Mesendoderm (in vitro differentiated cells): ENCODE measurements around the gene SLC49A3.
A peak's percentile ranks its signal among the peaks of the same experiment; 100 is the strongest.

ENCODE experiments used
- DNase-seq: peaks from one replicate; pipeline ENCODE4 v3.0.0; 2013
- H2AK5ac ChIP-seq: 2 replicates; pipeline ENCODE4 v1.6.1; 2013; ENCODE audit warnings: low read length, inconsistent platforms
- H2BK120ac ChIP-seq: 2 replicates; pipeline ENCODE4 v1.6.1; 2013; ENCODE audit warnings: low read depth, mild to moderate bottlenecking, low read length, moderate library complexity, mixed read lengths
- H2BK15ac ChIP-seq: replicated peaks from 2 replicates; pipeline ENCODE4 v1.6.1; 2013; ENCODE audit warnings: low read depth, mild to moderate bottlenecking, moderate library complexity
- H2BK5ac ChIP-seq: 2 replicates; pipeline ENCODE4 v1.6.1; 2013; ENCODE audit warnings: low read length, inconsistent platforms
- H3K18ac ChIP-seq: 2 replicates; pipeline ENCODE4 v1.6.1; 2013; ENCODE audit warnings: mild to moderate bottlenecking, low read length, mixed read lengths
- H3K23ac ChIP-seq: one replicate; pipeline ENCODE4 v1.6.1; 2013; ENCODE audit warnings: low read length
- H3K27ac ChIP-seq: 2 replicates; pipeline ENCODE4 v1.5.1; 2013; ENCODE audit warnings: low read depth, mild to moderate bottlenecking, inconsistent platforms, low read length, moderate library complexity
- H3K27me3 ChIP-seq: 2 replicates; pipeline ENCODE4 v1.6.1; 2013; ENCODE audit warnings: low read length, control low read depth, mild to moderate bottlenecking, inconsistent platforms; ENCODE audit not compliant: insufficient read depth, poor library complexity
- H3K36me3 ChIP-seq: 2 replicates; pipeline ENCODE4 v1.6.1; 2013; ENCODE audit warnings: low read length, inconsistent platforms; ENCODE audit not compliant: control insufficient read depth, insufficient read depth
- H3K4ac ChIP-seq: one replicate; pipeline ENCODE4 v1.6.1; 2013; ENCODE audit warnings: low read depth, mild to moderate bottlenecking, low read length, moderate library complexity
- H3K4me1 ChIP-seq: 2 replicates; pipeline ENCODE4 v1.6.1; 2013; ENCODE audit warnings: low read depth, low read length, inconsistent platforms; ENCODE audit not compliant: control insufficient read depth
- H3K4me2 ChIP-seq: 2 replicates; pipeline ENCODE4 v1.6.1; 2013; ENCODE audit warnings: low read length
- H3K4me3 ChIP-seq: 2 replicates; pipeline ENCODE4 v1.5.1; 2013; ENCODE audit warnings: mild to moderate bottlenecking, low read length
- H3K56ac ChIP-seq: one replicate; pipeline ENCODE4 v1.6.1; 2013; ENCODE audit warnings: low read length
- H3K79me1 ChIP-seq: 2 replicates; pipeline ENCODE4 v1.6.1; 2013; ENCODE audit warnings: low read length, inconsistent platforms
- H3K79me2 ChIP-seq: 2 replicates; pipeline ENCODE4 v1.6.1; 2013; ENCODE audit warnings: mild to moderate bottlenecking, low read length; ENCODE audit not compliant: control insufficient read depth, insufficient read depth
- H3K9ac ChIP-seq: 2 replicates; pipeline ENCODE4 v1.6.1; 2013; ENCODE audit warnings: low read length, inconsistent platforms
- H4K5ac ChIP-seq: one replicate; pipeline ENCODE4 v1.6.1; 2013; ENCODE audit warnings: low read length
- H4K8ac ChIP-seq: one replicate; pipeline ENCODE4 v1.6.1; 2013; ENCODE audit warnings: low read depth, mild to moderate bottlenecking, control low read depth, low read length, moderate library complexity
- WGBS: extraction: QIAGEN DNeasy Blood & Tissue Kit; methylation state at CpG from one replicate; pipeline ENCODE4 v1.1.7; 2013; ENCODE audit warnings: low lambda C conversion rate, missing lambda C conversion rate; ENCODE audit not compliant: insufficient coverage; ENCODE audit errors: extremely low coverage; 5-methylcytosine and 5-hydroxymethylcytosine counted together

Gene SLC49A3

GRCh38 chr4:685679-686412 lies 3.1 kb downstream of the SLC49A3 start:
- Histone ChIP-seq H3K4me2 (no peak overlapping the region), H3K23ac (no peak overlapping the region), H3K56ac (no peak overlapping the region), H4K5ac (no peak overlapping the region), H3K18ac (no peak overlapping the region), H3K9ac (no peak overlapping the region), H3K4ac (no peak overlapping the region), H2BK15ac (no peak overlapping the region), H4K8ac (no peak overlapping the region), H3K4me3 (no peak overlapping the region), H3K36me3 (no peaks in the 10 kb centered on the region), H3K4me1 (peaks cover 3% of the 10 kb centered on the region), H3K79me2 (no peaks in the 10 kb centered on the region), H3K27me3 (no peaks in the 10 kb centered on the region), H2BK5ac (no peak overlapping the region), H3K27ac (no peak overlapping the region), H3K79me1 (no peaks in the 10 kb centered on the region), H2BK120ac (no peak overlapping the region), H2AK5ac (no peak overlapping the region)
- no peak for DNase-seq
- WGBS: no CpG with 5 or more reads among the region's 37 CpGs

DNA sequence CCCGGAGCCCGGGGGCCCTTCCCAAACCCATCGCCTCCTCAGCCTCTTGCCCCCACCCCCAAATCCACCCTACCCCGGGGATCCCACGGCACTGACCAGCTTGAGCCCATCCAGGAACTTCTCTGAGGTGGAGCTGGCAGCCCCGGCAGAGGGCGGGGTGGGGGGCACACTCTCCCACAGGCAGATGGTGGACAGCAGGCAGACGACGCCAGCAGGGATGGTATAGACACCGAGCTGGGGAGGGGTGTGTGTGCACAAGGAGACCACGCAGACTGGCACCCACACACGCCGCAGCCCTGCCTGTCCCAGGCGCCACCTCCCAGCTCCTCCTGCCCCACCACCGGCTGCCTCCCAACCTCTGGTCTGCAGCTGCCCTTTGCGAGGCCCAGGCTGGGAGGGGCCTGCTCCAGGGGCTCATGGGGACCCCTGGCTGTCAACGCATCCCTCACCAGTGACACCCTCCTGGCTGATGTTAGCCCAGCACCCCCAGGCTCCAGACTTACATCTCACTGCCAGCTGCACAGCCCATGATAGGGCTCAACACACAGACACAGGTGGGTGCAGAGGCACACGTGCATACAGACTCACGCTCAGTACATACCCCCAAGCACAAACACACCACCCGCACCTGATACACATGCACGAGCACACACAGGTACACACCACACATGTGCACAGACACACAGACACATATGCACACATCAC lies 4.2 kb downstream of the SLC49A3 start:
- Histone ChIP-seq H3K23ac (no peak overlapping the region), H3K79me1 (no peaks in the 10 kb centered on the region), H2BK120ac (no peak overlapping the region), H2BK15ac (no peak overlapping the region), H3K4me2 (no peak overlapping the region), H3K56ac (no peak overlapping the region), H2AK5ac (no peak overlapping the region), H3K27me3 (no peaks in the 10 kb centered on the region), H3K36me3 (no peaks in the 10 kb centered on the region), H3K4ac (no peak overlapping the region), H3K9ac (no peak overlapping the region), H3K18ac (no peak overlapping the region), H4K5ac (no peak overlapping the region), H2BK5ac (no peak overlapping the region), H4K8ac (no peak overlapping the region), H3K4me3 (no peak overlapping the region), H3K4me1 (peaks cover 3% of the 10 kb centered on the region), H3K79me2 (no peaks in the 10 kb centered on the region), H3K27ac (no peak overlapping the region)
- no peak for DNase-seq
- WGBS: no CpG with 5 or more reads among the region's 21 CpGs

- H3K27me3 ChIP-seq: no peaks in the 10 kb centered on the region
- no peak overlapping the region for H3K56ac ChIP-seq
- H4K5ac ChIP-seq: no peak overlapping the region
- H3K23ac ChIP-seq: no peak overlapping the region
- DNase-seq: peak; percentile 82
- no peak overlapping the region for H3K18ac ChIP-seq
- H3K4me3 ChIP-seq: no peak overlapping the region
- H3K27ac ChIP-seq: no peak overlapping the region
- H2BK5ac ChIP-seq: no peak overlapping the region
- H3K4me2 ChIP-seq: no peak overlapping the region
- H3K4ac ChIP-seq: no peak overlapping the region
- no peak overlapping the region for H2BK15ac ChIP-seq
- peaks cover 1% of the 10 kb centered on the region for H3K4me1 ChIP-seq
- H3K79me1 ChIP-seq: no peaks in the 10 kb centered on the region
- H2BK120ac ChIP-seq: no peak overlapping the region
- H2AK5ac ChIP-seq: no peak overlapping the region
- H3K9ac ChIP-seq: peak overlapping the region; percentile 32
- no peak overlapping the region for H4K8ac ChIP-seq
- H3K36me3 ChIP-seq: no peaks in the 10 kb centered on the region
- WGBS: no CpG with 5 or more reads among the region's 19 CpGs
- no peaks in the 10 kb centered on the region for H3K79me2 ChIP-seq
These were observed 4.8 kb downstream of the SLC49A3 start for GRCh38 chr4:683982-684622.

- Histone ChIP-seq H3K56ac (no peak overlapping the region), H4K8ac (no peak overlapping the region), H3K27ac (no peak overlapping the region), H3K27me3 (no peaks in the 10 kb centered on the region), H3K79me2 (no peaks in the 10 kb centered on the region), H3K4ac (no peak overlapping the region), H2BK120ac (no peak overlapping the region), H3K18ac (no peak overlapping the region), H2BK5ac (no peak overlapping the region), H3K36me3 (no peaks in the 10 kb centered on the region), H3K23ac (no peak overlapping the region), H2BK15ac (no peak overlapping the region), H3K4me3 (no peak overlapping the region), H3K79me1 (no peaks in the 10 kb centered on the region), H3K4me2 (no peak overlapping the region), H4K5ac (no peak overlapping the region), H2AK5ac (no peak overlapping the region), H3K9ac (no peak overlapping the region), H3K4me1 (peaks cover 1% of the 10 kb centered on the region)
- WGBS: no CpG with 5 or more reads among the region's 25 CpGs
- DNase-seq: no peak
These were observed 5.6 kb downstream of the SLC49A3 start for GRCh38 chr4:683247-683897.

DNA sequence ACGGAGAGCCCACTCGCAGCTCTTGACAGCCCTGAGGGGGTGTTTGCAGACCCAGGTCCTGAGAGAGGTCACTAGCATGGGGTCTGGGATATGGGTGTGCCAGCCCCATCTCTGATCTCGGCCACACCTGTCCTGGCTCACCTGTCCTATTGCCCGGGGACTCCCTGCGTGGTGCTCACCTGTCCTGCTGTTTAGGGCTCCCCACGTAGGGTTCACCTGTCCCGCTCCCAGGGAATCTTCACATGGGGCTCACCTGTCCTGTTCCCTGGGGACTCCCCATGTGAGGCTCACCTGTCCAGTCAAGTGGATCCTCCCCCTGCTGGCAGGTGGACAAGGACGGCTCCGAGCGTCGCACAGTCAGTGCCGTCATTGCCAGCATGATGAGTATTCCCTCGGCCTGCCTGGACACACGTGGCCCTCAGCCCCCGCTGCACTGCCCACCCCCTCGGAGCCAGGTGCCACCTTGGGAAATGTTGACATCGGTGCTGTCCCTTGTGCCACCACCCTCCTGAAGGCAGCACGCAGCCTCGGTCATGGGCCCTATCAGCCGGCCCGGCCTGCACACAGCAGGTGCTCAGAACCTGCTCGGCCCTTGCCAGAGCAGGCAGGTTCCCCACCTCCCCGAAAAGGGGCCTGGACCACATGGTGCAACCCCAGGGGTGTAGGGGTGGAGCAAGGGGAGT lies 6.3 kb downstream of the SLC49A3 start:
- Histone ChIP-seq H3K79me1 (no peaks in the 10 kb centered on the region), H4K8ac (no peak overlapping the region), H2BK5ac (no peak overlapping the region), H3K4me1 (peaks cover 1% of the 10 kb centered on the region), H3K27me3 (no peaks in the 10 kb centered on the region), H3K4me3 (no peak overlapping the region), H3K4ac (no peak overlapping the region), H3K9ac (no peak overlapping the region), H2BK120ac (no peak overlapping the region), H2AK5ac (no peak overlapping the region), H3K79me2 (no peaks in the 10 kb centered on the region), H3K36me3 (no peaks in the 10 kb centered on the region), H4K5ac (no peak overlapping the region), H3K56ac (no peak overlapping the region), H3K18ac (no peak overlapping the region), H3K4me2 (no peak overlapping the region), H3K27ac (no peak overlapping the region), H2BK15ac (no peak overlapping the region), H3K23ac (no peak overlapping the region)
- no CpG with 5 or more reads among the region's 23 CpGs for WGBS
- DNase-seq: no peak
